ENCODE measurements around the gene GPR152. TPM values are rescaled to one million over a fixed set of nuclear protein-coding genes. Genes with fewer than 3 reads are reported as not detected.

GPR152 gene
- total RNA-seq, 2 donors from 2014 or later, result not detected

GRCh38 chr11:67490727-67491065 is 38.2 kb upstream of the GPR152 start:
- 93 to 97% methylated on average over 9 to 15 of the region's 15 CpGs for WGBS, 2 experiments (ENCODE audit: insufficient coverage in 1 of 2, insufficient read length in 1 of 2)
- TF ChIP-seq CTCF (conservative IDR thresholded peaks at IDR 0.05), result no peak
- Histone ChIP-seq H3K27ac (ENCODE audit: low read depth, low read length) (peak overlapping the region; percentile 17), H3K9ac (ENCODE audit: extremely low read depth, low read length, poor library complexity, severe bottlenecking) (no peak overlapping the region), H3K4me3 (ENCODE audit: low read length) (no peak overlapping the region), H3K27me3 (ENCODE audit: control insufficient read depth, insufficient read depth, low read length, poor library complexity, severe bottlenecking) (no peaks in the 10 kb centered on the region), H3K4me1 (ENCODE audit: control insufficient read depth, insufficient read depth, low read length) (no peaks in the 10 kb centered on the region), H3K9me3 (ENCODE audit: control insufficient read depth, low read length) (no peaks in the 10 kb centered on the region), H3K36me3 (ENCODE audit: control insufficient read depth, insufficient read depth, low read length) (peaks cover 11% of the 10 kb centered on the region)
- no peaks in the 10 kb centered on the region for H3K27me3 Mint-ChIP-seq (ENCODE audit: insufficient read depth)
- H3K4me3 Mint-ChIP-seq, result no peak overlapping the region
- no peaks in the 10 kb centered on the region for H3K9me3 Mint-ChIP-seq
- H3K36me3 Mint-ChIP-seq (ENCODE audit: low read depth), result peaks cover 30% of the 10 kb centered on the region
- no peak for DNase-seq
- no peak overlapping the region for H3K27ac Mint-ChIP-seq
- H3K4me1 Mint-ChIP-seq, result no peaks in the 10 kb centered on the region

- H3K9me3 ChIP-seq (ENCODE audit: control insufficient read depth, low read length), result no peaks in the 10 kb centered on the region
- no peaks in the 10 kb centered on the region for H3K27me3 ChIP-seq (ENCODE audit: control insufficient read depth, insufficient read depth, low read length, poor library complexity, severe bottlenecking)
- Mint-ChIP-seq H3K27ac (no peak overlapping the region), H3K4me1 (no peaks in the 10 kb centered on the region), H3K27me3 (ENCODE audit: insufficient read depth) (no peaks in the 10 kb centered on the region), H3K9me3 (no peaks in the 10 kb centered on the region), H3K36me3 (ENCODE audit: low read depth) (peaks cover 28% of the 10 kb centered on the region), H3K4me3 (no peak overlapping the region)
- peaks cover 11% of the 10 kb centered on the region for H3K36me3 ChIP-seq (ENCODE audit: control insufficient read depth, insufficient read depth, low read length)
- H3K27ac ChIP-seq (ENCODE audit: low read depth, low read length), result no peak overlapping the region
- no peak overlapping the region for H3K9ac ChIP-seq (ENCODE audit: extremely low read depth, low read length, poor library complexity, severe bottlenecking)
- H3K4me3 ChIP-seq (ENCODE audit: low read length), result no peak overlapping the region
- no peak for DNase-seq
- no peaks in the 10 kb centered on the region for H3K4me1 ChIP-seq (ENCODE audit: control insufficient read depth, insufficient read depth, low read length)
- 93 to 94% methylated on average over 16 to 23 of the region's 23 CpGs for WGBS, 2 experiments (ENCODE audit: insufficient coverage in 1 of 2, insufficient read length in 1 of 2)
- TF ChIP-seq CTCF (conservative IDR thresholded peaks at IDR 0.05), result no peak
Observed at GRCh38 chr11:67489885-67490726, 37.6 kb upstream of the GPR152 start.

- H3K27ac Mint-ChIP-seq, result no peak overlapping the region
- H3K9me3 Mint-ChIP-seq, result no peaks in the 10 kb centered on the region
- no peaks in the 10 kb centered on the region for H3K27me3 ChIP-seq (ENCODE audit: control insufficient read depth, insufficient read depth, low read length, poor library complexity, severe bottlenecking)
- H3K4me3 ChIP-seq (ENCODE audit: low read length), result no peak overlapping the region
- H3K27ac ChIP-seq (ENCODE audit: low read depth, low read length), result no peak overlapping the region
- H3K36me3 Mint-ChIP-seq (ENCODE audit: low read depth), result peaks cover 28% of the 10 kb centered on the region
- 92% methylated on average over 17 to 25 of the region's 25 CpGs for WGBS, 2 experiments (ENCODE audit: insufficient coverage in 1 of 2, insufficient read length in 1 of 2)
- H3K9me3 ChIP-seq (ENCODE audit: control insufficient read depth, low read length), result no peaks in the 10 kb centered on the region
- no peak overlapping the region for H3K9ac ChIP-seq (ENCODE audit: extremely low read depth, low read length, poor library complexity, severe bottlenecking)
- no peak overlapping the region for H3K4me3 Mint-ChIP-seq
- peak; percentile 43 for DNase-seq
- H3K4me1 ChIP-seq (ENCODE audit: control insufficient read depth, insufficient read depth, low read length), result no peaks in the 10 kb centered on the region
- H3K4me1 Mint-ChIP-seq, result no peaks in the 10 kb centered on the region
- no peak for TF ChIP-seq CTCF (conservative IDR thresholded peaks at IDR 0.05)
- peaks cover 5% of the 10 kb centered on the region for H3K27me3 Mint-ChIP-seq (ENCODE audit: insufficient read depth)
- peaks cover 11% of the 10 kb centered on the region for H3K36me3 ChIP-seq (ENCODE audit: control insufficient read depth, insufficient read depth, low read length)
Observed at GRCh38 chr11:67489203-67489884, 36.8 kb upstream of the GPR152 start.

Data from endodermal cell (in vitro differentiated cells).